ENCODE results near the gene SNCAIP.

GRCh38 chr5:122493091-122494021 is 181.3 kb downstream of the SNCAIP start:
- TF ChIP-seq POU5F1 (IDR thresholded peaks at IDR 0.05; ENCODE audit: borderline replicate concordance, low read depth, low read length, partially characterized antibody) = no peak
- TF ChIP-seq, protein P1, sequence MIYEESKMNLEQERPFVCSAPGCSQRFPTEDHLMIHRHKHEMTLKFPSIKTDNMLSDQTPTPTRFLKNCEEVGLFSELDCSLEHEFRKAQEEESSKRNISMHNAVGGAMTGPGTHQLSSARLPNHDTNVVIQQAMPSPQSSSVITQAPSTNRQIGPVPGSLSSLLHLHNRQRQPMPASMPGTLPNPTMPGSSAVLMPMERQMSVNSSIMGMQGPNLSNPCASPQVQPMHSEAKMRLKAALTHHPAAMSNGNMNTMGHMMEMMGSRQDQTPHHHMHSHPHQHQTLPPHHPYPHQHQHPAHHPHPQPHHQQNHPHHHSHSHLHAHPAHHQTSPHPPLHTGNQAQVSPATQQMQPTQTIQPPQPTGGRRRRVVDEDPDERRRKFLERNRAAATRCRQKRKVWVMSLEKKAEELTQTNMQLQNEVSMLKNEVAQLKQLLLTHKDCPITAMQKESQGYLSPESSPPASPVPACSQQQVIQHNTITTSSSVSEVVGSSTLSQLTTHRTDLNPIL (CRISPR knock-in tag; IDR thresholded peaks at IDR 0.05) = no peak
- TF ChIP-seq GATAD2B (IDR thresholded peaks at IDR 0.05; ENCODE audit: borderline replicate concordance) = no peak
- no peak for TF ChIP-seq HDAC2 (IDR thresholded peaks at IDR 0.05)
- no peak for TF ChIP-seq CBX5 (IDR thresholded peaks at IDR 0.05; ENCODE audit: borderline replicate concordance, low read depth)
- TF ChIP-seq, protein P2, sequence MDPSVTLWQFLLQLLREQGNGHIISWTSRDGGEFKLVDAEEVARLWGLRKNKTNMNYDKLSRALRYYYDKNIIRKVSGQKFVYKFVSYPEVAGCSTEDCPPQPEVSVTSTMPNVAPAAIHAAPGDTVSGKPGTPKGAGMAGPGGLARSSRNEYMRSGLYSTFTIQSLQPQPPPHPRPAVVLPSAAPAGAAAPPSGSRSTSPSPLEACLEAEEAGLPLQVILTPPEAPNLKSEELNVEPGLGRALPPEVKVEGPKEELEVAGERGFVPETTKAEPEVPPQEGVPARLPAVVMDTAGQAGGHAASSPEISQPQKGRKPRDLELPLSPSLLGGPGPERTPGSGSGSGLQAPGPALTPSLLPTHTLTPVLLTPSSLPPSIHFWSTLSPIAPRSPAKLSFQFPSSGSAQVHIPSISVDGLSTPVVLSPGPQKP (CRISPR knock-in tag; IDR thresholded peaks at IDR 0.05) = no peak
- no peak for TF ChIP-seq POLR2AphosphoS2 (IDR thresholded peaks at IDR 0.05; ENCODE audit: low read length)
- TF ChIP-seq, protein P3, sequence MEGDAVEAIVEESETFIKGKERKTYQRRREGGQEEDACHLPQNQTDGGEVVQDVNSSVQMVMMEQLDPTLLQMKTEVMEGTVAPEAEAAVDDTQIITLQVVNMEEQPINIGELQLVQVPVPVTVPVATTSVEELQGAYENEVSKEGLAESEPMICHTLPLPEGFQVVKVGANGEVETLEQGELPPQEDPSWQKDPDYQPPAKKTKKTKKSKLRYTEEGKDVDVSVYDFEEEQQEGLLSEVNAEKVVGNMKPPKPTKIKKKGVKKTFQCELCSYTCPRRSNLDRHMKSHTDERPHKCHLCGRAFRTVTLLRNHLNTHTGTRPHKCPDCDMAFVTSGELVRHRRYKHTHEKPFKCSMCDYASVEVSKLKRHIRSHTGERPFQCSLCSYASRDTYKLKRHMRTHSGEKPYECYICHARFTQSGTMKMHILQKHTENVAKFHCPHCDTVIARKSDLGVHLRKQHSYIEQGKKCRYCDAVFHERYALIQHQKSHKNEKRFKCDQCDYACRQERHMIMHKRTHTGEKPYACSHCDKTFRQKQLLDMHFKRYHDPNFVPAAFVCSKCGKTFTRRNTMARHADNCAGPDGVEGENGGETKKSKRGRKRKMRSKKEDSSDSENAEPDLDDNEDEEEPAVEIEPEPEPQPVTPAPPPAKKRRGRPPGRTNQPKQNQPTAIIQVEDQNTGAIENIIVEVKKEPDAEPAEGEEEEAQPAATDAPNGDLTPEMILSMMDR (IDR thresholded peaks at IDR 0.05 in 2 of 3, conservative IDR thresholded peaks at IDR 0.05 in 1 of 3; ENCODE audit: insufficient read depth in 2 of 3, low read depth in 1 of 3, low read length in 3 of 3) = no peak
